D721Med (cell line): ENCODE results near the gene NBEA.

Source experiments
- DNase-seq: peaks from one replicate; pipeline ENCODE4 v3.0.0; 2011; ENCODE audit warnings: low spot score; ENCODE audit not compliant: insufficient read length
- FAIRE-seq: peaks from 2 replicates; lab custom pipeline; 2011; peaks lifted over from hg19 to GRCh38; lab: Jason Lieb, UNC
- CTCF ChIP-seq: IDR thresholded peaks from 2 replicates; pipeline ENCODE4 v1.5.1; 2012; ENCODE audit warnings: mild to moderate bottlenecking, control low read depth; ENCODE audit not compliant: insufficient read depth; ENCODE audit errors: missing control alignments

Gene NBEA

GRCh38 chr13:35479038-35479492, 537.0 kb downstream of the NBEA start:
- DNase-seq (no peak), FAIRE-seq (peak; percentile 53)
- TF ChIP-seq CTCF, result no peak

GRCh38 chr13:35479706-35480105, 537.6 kb downstream of the NBEA start:
- FAIRE-seq (no peak), DNase-seq (no peak)
- no peak for TF ChIP-seq CTCF

GRCh38 chr13:35480346-35480745, 538.3 kb downstream of the NBEA start:
- no peak for DNase-seq
- FAIRE-seq, result no peak
- no peak for TF ChIP-seq CTCF

GRCh38 chr13:35481777-35482176, 539.7 kb downstream of the NBEA start:
- peak; percentile 91 for FAIRE-seq

GRCh38 chr13:35482527-35482926, 540.5 kb downstream of the NBEA start:
- TF ChIP-seq CTCF, result no peak
- FAIRE-seq (peak; percentile 80), DNase-seq (no peak)

More at GRCh38 chr13:35481777-35482176, 539.7 kb downstream of the NBEA start:
- no peak for TF ChIP-seq CTCF
- DNase-seq, result no peak

- peak; percentile 60 for FAIRE-seq
These were observed 541.7 kb downstream of the NBEA start for GRCh38 chr13:35483761-35484160.

More at GRCh38 chr13:35483761-35484160, 541.7 kb downstream of the NBEA start:
- no peak for TF ChIP-seq CTCF
- DNase-seq, result no peak
